D721Med (cell line): Measurements from ENCODE around the gene NFATC3.
"Not testable (repeated sequence)": the region's sequence is repeated elsewhere in the genome, so short reads cannot be mapped to it uniquely, and the experiment has no call there.

Source experiments
- DNase-seq: peaks from one replicate; pipeline ENCODE4 v3.0.0; 2011; ENCODE audit warnings: low spot score; ENCODE audit not compliant: insufficient read length
- FAIRE-seq: peaks from 2 replicates; lab custom pipeline; 2011; peaks lifted over from hg19 to GRCh38; lab: Jason Lieb, UNC
- TF ChIP-seq, protein P1 (sequence below): IDR thresholded peaks from 2 replicates; pipeline ENCODE4 v1.5.1; 2012; ENCODE audit warnings: mild to moderate bottlenecking, control low read depth; ENCODE audit not compliant: insufficient read depth; ENCODE audit errors: missing control alignments

The NFATC3 gene

DNA sequence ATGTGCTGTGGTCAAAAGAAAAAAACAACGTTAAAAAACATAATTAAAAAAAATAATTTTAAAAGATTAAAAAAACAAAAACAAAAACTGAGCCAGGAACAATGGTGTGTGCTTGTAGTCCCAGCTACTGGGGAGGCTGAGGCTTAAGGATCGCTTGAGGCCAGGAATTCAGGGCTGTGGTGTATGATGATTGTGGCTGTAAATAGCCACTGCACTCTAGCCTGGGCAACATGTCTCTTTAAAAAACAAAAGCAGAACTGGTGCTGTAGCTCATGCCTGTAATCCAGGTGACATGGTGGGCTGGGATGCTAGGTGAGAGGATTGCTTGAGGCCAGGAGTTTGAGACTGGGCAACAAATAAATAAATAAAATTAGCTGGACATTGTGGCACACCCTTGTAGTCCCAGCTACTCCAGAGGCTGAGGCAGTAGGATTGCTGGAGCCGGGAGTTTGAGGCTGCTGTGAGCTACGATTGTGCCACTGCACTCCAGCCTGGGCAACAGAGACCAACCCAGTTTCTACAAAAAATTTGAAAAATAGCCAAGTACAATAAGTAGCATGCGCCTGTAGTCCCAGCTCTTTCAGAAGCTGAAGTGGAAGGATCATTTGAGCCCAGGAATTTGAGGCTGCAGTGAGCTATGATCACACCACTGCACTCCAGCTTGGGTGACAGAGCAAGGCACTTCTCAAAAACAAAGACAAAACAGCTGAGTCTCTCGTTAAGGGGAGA lies 43.6 kb downstream of the NFATC3 start:
- DNase-seq, result no peak
- no peak for FAIRE-seq
- TF ChIP-seq, protein P1, sequence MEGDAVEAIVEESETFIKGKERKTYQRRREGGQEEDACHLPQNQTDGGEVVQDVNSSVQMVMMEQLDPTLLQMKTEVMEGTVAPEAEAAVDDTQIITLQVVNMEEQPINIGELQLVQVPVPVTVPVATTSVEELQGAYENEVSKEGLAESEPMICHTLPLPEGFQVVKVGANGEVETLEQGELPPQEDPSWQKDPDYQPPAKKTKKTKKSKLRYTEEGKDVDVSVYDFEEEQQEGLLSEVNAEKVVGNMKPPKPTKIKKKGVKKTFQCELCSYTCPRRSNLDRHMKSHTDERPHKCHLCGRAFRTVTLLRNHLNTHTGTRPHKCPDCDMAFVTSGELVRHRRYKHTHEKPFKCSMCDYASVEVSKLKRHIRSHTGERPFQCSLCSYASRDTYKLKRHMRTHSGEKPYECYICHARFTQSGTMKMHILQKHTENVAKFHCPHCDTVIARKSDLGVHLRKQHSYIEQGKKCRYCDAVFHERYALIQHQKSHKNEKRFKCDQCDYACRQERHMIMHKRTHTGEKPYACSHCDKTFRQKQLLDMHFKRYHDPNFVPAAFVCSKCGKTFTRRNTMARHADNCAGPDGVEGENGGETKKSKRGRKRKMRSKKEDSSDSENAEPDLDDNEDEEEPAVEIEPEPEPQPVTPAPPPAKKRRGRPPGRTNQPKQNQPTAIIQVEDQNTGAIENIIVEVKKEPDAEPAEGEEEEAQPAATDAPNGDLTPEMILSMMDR, result no peak

DNA sequence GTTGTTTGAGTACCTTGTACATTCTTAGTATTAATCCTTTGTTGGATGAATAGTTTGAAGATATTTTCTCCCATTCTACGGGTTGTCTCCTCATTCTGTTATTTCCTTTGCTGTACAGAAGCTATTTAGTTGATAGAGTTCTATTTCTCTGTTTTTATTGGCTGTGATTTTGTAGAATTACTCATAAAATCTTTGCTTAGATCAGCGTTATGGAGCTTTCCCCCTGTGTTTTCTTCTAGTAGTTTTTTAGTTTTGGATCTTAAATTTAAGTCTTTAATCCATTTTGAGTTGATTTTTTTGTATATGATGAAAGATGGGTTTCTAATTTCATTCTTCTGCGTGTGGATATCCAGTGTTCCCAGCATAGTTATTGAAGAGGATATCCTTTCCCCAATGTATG lies 45.4 kb downstream of the NFATC3 start:
- no peak for DNase-seq
- no peak for FAIRE-seq
- TF ChIP-seq, protein P1, result no peak

DNA sequence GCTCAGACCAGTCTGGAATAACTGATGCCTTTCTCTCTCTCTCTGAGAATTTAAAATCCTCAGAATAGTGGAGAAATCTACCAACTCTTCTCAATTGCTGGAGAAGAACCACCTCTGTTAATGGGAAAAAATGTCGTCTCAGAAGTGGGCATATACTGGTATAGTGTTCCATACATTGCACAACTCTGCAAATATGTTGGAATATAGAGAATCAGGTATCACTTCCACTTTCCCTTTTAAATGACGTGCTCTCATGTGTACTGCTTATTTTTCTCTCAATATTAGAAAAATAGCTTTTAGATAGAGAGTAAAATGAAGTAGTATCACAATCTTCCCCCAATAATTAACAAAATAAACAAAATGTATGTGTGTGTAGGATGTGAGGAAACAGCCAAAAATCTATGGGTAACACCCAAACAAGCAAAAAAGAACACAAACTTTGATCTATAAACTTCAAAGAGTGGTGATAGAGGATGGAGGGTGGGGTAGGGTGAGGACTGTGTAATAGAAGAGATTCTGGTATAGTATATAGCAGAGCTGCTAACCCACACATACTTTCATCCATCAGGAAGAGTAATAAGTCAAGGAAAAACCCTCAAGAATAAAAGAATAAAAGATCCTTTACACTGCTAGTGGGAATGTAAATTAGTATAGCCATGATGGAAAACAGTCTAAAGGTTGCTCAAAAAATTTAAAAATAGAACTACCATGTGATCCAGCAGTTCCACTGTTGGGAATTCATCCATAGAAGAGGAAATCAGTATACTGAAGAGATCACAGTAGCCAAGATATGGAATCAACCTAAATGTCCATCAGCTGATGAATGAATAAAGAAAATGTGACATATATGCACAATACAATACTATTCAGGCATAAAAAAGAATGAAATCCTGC lies 46.9 kb downstream of the NFATC3 start:
- DNase-seq (no peak), FAIRE-seq (no peak)
- TF ChIP-seq, protein P1, result no peak

DNA sequence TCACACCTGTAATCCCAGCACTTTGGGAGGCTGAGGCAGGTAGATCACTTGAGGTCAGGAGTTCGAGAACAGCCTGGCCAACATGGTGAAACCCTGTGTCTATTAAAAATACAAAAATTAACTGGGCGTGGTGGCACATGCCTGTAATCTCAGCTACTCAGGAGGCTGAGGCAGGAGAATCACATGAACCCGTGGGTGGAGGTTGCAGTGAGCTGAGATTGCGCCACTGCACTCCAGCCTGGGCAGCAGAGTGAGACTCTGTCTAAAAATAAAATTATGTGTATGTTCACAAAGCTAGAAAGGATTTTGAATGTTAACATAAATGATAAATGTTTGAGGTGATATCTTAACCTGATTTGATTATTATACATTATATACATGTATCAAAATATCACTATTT lies 47.8 kb downstream of the NFATC3 start:
- not testable (repeated sequence) for FAIRE-seq, DNase-seq

DNA sequence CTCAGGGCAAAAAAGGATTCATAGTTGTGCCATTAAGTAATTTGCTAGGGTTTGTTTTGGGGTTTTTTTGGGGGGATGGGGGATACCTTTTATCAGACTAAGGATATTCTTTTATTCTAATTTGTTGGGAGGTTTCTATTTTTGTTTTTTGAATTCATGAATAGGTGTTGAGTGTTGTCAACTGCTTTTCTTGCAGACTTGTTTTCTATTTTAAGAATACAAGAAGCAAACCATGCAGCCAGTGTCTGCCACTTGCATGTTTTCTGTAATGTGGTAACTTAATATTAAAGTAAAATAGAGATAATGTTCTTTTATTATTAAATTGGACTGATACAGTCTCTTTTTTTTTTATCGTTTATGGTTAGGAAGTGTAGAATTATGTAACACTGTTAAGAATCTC lies 49.5 kb downstream of the NFATC3 start:
- no peak for FAIRE-seq
- TF ChIP-seq, protein P1, result no peak
- no peak for DNase-seq

DNA sequence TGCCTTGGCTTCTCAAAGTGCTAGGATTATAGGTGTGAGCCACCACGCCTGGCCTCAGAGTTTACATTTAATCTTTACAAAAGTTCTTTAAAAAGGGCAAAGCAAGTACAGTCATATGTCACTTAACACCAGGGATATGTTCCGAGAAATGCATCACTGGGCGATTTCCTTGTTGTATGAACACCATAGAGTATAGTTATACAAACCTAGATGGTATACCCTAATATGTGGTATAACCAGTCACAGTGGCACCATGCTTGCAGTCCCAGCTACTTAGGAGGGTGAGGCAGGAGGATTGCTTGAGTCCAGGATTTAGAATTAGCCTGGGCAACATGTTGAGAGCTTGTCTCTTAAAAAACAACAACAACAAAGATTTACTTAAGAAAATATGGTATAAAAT lies 51.3 kb downstream of the NFATC3 start:
- no peak for FAIRE-seq

DNA sequence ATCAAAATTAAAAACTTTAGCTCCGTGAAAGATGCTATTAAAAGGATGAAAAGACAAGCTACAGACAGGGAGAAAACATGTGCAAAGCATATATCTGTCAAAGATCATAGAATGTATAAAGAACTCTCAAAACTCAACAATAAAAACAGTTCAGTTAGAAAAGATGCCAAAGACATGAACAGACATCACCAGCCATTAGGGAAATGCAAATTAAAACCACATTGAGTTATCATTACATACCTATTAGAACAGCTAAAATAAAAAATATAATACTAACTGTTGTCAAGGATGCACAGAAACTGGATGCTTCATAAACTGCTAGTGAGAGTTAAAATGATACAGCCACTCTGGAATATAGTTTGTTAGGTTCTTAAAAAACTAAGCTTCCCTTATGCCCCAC lies 58.8 kb downstream of the NFATC3 start:
- no peak for FAIRE-seq
- TF ChIP-seq, protein P1, result no peak
- no peak for DNase-seq

More for the DNA sequence above, 51.3 kb downstream of the NFATC3 start:
- DNase-seq, result no peak
- TF ChIP-seq, protein P1, result no peak
